ENCODE results near the gene GJA3.

The GJA3 gene

GRCh38 chr13:20160306-20161274 lies at the start of gene GJA3:
Gene GJA3, minus strand, starts transcription at chr13:20161052. Its CDS starts 17,764 bp downstream, at chr13:20143288.
- no peak for DNase-seq

- DNase-seq = no peak
Observed at GRCh38 chr13:20209948-20210347, 49.1 kb upstream of the GJA3 start.

DNA sequence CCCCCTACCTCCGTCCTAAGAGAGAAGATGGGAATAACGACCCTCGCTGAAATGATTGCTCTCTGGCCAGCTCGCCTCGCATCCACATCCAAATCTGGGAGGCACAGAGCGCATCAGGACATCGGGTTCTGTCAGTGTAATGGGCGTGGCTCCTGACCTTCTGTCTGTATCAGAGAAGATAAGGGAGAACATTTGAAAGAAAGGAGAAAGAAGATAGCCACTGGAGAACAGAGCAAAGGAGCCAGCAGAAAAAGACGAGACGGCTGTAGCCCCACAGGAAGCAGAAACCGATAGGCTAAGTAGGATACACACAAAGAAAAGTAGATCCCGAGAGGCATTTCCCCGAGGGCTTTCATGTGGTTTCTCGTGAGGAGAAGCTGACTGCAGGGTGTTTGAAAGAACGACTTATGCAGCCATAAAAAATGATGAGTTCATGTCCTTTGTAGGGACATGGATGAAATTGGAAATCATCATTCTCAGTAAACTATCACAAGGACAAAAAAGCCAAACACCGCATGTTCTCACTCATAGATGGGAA lies 45.9 kb upstream of the GJA3 start:
- DNase-seq = no peak

DNA sequence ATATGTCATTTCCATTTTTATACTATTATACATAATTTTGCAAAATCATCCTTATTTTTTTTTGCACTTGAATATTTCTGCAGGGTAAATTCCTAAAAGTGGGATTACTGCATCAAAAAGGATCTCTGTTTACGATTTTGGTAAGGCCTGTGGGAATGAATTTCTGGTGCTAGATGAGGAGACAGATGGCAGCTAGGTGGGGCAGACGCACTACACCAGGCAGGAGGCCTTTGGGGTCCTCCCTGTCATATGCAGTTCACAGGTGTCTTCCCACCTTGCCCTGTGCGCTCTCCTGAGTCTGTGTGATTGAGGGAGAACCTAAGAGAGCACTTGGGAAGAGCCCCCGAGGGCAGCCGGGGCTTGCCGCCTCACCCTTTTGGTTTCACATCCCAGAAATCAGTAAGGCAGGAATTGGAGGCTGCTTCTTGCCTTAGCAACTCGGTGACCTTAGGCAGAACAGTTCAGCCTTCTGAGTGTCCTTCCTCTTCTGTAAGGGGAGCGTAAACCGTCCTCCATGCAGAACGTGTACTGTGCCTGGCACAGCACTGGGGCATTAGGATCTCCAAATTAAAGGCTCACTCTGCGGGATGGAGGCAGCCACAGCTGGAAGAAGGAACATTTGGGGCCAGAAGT lies 45.3 kb upstream of the GJA3 start:
- no peak for DNase-seq

- no peak for DNase-seq
Observed at GRCh38 chr13:20198781-20199180, 37.9 kb upstream of the GJA3 start.

GRCh38 chr13:20197361-20197834 lies 36.5 kb upstream of the GJA3 start:
- no peak for DNase-seq

DNA sequence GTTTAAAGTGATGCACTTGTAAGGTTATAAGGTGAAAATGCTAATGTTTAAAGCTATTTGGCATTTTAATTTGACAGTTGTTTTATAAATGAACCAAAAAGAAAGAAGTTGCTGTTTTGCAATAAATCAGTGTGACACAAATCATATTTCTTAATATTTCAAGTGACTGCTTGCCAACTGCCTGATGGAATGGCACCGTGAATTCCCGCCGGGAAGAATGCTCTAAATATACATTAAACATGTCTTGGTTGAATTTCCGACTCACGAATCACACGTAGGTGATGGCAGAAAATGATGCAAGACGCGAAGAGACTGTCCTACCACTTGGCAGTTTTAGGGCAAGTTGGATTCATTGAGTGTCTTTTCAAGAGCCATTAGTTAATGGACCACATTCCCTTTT lies 34.9 kb upstream of the GJA3 start:
- DNase-seq = no peak

GRCh38 chr13:20193907-20194631 lies 33.2 kb upstream of the GJA3 start:
- no peak for DNase-seq

DNA sequence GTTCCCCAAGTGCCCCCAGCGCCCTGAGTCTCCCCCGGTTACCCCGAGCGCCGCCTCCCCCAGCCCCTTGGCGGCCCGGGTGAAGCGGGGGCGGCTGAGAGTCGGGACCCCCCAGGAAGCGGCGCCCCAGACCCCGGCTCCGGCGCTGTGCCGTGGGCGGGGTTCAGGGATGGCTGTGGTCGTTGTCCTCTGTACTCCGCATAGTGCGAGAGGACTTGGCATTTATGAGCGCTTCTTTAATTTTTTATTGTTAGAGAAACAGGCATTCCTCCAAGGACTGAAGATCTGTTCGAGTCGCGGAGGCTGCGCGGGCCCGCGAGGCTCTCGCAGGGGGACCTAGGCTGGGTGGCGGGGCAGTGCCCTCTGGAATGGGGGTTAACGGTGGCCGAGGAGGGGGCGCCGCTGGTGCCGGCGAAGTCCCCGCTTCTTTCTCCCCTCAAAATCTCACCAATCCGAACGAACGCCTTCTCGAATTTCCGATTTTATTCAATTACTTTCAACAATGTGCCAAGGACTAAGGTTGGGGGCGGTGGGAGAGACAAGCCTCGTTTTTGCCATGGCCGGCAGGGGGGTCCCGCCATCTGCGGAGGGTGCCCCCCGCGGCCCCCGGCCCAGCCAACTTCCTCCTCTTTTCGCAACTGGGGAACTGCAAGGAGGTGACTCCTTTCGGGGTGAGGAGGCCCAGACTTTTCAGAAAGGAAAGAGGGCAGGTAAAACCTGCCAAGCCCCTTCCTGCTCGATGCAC lies 32.5 kb upstream of the GJA3 start:
- no peak for DNase-seq

- DNase-seq = no peak
Observed at GRCh38 chr13:20192836-20193161, 31.9 kb upstream of the GJA3 start, which contains the start of gene GJB2. Gene GJB2, minus strand, starts transcription at chr13:20192938. Its CDS starts 3,357 bp downstream, at chr13:20189581.

GRCh38 chr13:20192158-20192835 lies 31.4 kb upstream of the GJA3 start:
- no peak for DNase-seq

- DNase-seq = no peak
Observed at GRCh38 chr13:20191311-20192157, 30.7 kb upstream of the GJA3 start.

- no peak for DNase-seq
Observed at GRCh38 chr13:20190481-20191310, 29.8 kb upstream of the GJA3 start.

DNA sequence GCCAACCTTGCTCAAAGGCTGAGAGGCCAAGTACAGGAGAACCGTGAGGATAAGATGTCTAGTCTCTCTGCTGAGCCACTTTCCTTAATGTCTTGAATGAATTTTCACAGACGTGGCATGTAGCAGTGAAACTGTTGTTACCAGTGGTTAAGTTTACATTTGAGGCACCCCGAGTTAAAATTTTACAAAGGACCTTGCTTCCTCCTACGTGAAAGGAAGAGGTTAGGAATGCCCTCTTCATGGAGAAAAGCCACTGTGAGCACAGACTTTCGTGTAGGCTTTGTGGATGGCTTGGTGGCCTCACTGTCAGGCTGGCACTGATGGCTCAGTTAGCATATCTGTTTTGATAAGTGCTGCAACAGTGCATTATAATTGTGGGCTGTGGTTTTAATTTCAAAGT lies 29.2 kb upstream of the GJA3 start:
- DNase-seq = no peak

DNA sequence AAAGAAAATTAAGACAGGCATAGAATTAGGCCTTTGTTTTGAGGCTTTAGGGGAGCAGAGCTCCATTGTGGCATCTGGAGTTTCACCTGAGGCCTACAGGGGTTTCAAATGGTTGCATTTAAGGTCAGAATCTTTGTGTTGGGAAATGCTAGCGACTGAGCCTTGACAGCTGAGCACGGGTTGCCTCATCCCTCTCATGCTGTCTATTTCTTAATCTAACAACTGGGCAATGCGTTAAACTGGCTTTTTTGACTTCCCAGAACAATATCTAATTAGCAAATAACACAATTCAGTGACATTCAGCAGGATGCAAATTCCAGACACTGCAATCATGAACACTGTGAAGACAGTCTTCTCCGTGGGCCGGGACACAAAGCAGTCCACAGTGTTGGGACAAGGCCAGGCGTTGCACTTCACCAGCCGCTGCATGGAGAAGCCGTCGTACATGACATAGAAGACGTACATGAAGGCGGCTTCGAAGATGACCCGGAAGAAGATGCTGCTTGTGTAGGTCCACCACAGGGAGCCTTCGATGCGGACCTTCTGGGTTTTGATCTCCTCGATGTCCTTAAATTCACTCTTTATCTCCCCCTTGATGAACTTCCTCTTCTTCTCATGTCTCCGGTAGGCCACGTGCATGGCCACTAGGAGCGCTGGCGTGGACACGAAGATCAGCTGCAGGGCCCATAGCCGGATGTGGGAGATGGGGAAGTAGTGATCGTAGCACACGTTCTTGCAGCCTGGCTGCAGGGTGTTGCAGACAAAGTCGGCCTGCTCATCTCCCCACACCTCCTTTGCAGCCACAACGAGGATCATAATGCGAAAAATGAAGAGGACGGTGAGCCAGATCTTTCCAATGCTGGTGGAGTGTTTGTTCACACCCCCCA lies 28.1 kb upstream of the GJA3 start:
- DNase-seq = no peak

DNA sequence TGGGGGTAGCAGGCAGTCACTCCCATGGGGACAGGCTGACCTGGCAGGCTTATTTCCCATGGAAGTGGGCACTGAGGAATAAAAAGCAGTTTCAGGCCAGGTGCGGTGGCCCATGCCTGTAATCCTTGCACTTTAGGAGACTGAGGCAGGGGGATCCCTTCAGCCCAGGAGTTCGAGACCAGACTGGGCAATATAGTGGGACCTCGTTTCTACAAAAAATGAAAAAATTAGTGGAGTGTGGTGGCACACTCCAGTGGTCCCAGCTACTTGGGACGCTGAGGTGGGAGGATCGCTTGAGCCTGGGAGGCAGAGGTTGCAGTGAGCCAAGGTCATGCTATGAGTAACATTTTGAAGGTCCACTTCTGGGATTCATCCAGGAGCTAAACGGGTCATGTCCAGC lies 25.9 kb upstream of the GJA3 start:
- DNase-seq = no peak

DNA sequence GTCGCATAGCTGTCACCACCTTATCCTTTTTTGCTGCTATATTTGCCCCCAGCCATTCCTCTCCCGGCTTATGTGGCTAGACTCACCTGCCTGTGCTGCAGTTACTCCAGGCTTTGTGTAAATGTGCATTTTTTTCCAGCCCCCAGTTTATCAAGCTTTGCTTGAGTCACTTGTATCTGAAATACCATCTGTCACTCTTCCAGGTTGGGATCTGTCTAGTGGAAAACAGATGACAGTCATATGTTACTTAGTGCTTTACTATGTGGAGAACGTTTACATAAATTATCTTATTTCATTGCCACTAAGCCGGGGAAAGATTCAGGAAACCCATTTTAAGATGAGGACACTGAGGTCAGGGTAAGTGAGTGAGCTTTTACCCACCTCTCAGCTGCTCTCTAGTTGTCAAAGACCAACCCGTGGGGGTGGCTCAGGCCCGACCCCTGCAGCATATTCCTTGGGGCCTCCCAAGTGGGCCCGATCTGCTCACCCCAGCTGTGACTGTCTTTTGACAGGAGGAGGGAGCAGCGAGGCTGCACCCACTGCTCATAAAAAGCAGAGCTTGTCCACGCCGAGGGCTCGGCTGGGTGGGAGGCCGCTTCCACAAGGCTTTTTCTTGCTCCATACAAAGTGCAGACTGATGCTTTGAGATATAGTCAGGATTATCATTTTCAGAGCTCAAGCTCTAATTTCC lies 24.7 kb upstream of the GJA3 start:
- no peak for DNase-seq

- peak; percentile 22 for DNase-seq
Observed at GRCh38 chr13:20182231-20182846, 21.5 kb upstream of the GJA3 start.

Measured in NCI-H446 treated with DMSO at 0.1 percent for 48 hours (cell line).